B cell (primary cell): Measurements from ENCODE around the gene TMOD1.

Experiments used
- CTCF ChIP-seq: fragments of 200-600 bp; IDR thresholded peaks from one replicate; pipeline ENCODE4 v1.8.0; 2022; ENCODE audit warnings: antibody characterized with exemption, mild to moderate bottlenecking
- EZH2 ChIP-seq: IDR thresholded peaks from 2 replicates; pipeline ENCODE4 v1.6.1; 2012; ENCODE audit warnings: borderline replicate concordance, low read depth, mild to moderate bottlenecking, moderate library complexity, low read length; ENCODE audit not compliant: insufficient read depth, poor library complexity, severe bottlenecking

GRCh38 chr9:97479496-97480159 is 21.8 kb upstream of the TMOD1 start:
- TF ChIP-seq CTCF (no peak), EZH2 (no peak)
